Measurements from ENCODE around the gene GSTA2. TPM values are rescaled to one million over a fixed set of nuclear protein-coding genes. Genes with fewer than 3 reads are reported as not detected.
"Not testable (repeated sequence)": the region's sequence is repeated elsewhere in the genome, so short reads cannot be mapped to it uniquely, and the experiment has no call there.

Gene GSTA2
- polyA plus RNA-seq, 1 donor from 2014 or later, result not detected

- not testable (repeated sequence) for H3K9me3 ChIP-seq (ENCODE audit: low read length); H3F3A ChIP-seq (ENCODE audit: insufficient read depth, low read length, poor library complexity, severe bottlenecking); H3K27ac ChIP-seq (ENCODE audit: low read length); H3K4me2 ChIP-seq (ENCODE audit: low read length); H4K20me1 ChIP-seq (ENCODE audit: insufficient read depth); H3K9ac ChIP-seq (ENCODE audit: low read length); H3K4me3 ChIP-seq (ENCODE audit: low read length); H3K27me3 ChIP-seq (ENCODE audit: insufficient read depth, low read depth, low read length); H3K9me2 ChIP-seq (ENCODE audit: insufficient read depth, low read length); H3K36me3 ChIP-seq (ENCODE audit: insufficient read depth, low read length); H3K79me2 ChIP-seq (replicated peaks; ENCODE audit: insufficient read depth, low read length); H2AFZ ChIP-seq (ENCODE audit: low read depth, low read length)
These were observed 1.4 kb downstream of the GSTA2 start for GRCh38 chr6:52761673-52762491.

GRCh38 chr6:52760105-52760765 lies 3.0 kb downstream of the GSTA2 start:
- Histone ChIP-seq H3K9me2 (ENCODE audit: insufficient read depth, low read length) (no peaks in the 10 kb centered on the region), H3K9ac (ENCODE audit: low read length) (no peak overlapping the region), H3K36me3 (ENCODE audit: insufficient read depth, low read length) (no peaks in the 10 kb centered on the region), H3K4me3 (ENCODE audit: low read length) (no peak overlapping the region), H3F3A (ENCODE audit: insufficient read depth, low read length, poor library complexity, severe bottlenecking) (no peaks in the 10 kb centered on the region), H3K27ac (ENCODE audit: low read length) (no peak overlapping the region), H3K79me2 (replicated peaks; ENCODE audit: insufficient read depth, low read length) (no peaks in the 10 kb centered on the region), H3K4me2 (ENCODE audit: low read length) (no peak overlapping the region), H3K9me3 (ENCODE audit: low read length) (no peaks in the 10 kb centered on the region), H4K20me1 (ENCODE audit: insufficient read depth) (no peaks in the 10 kb centered on the region), H2AFZ (ENCODE audit: low read depth, low read length) (no peak overlapping the region), H3K27me3 (ENCODE audit: insufficient read depth, low read depth, low read length) (no peaks in the 10 kb centered on the region)
- no peak for TF ChIP-seq SMC3 (conservative IDR thresholded peaks at IDR 0.05; ENCODE audit: poor library complexity)
- no peak for TF ChIP-seq EZH2 (IDR thresholded peaks at IDR 0.05; ENCODE audit: borderline replicate concordance, insufficient read depth, low read length, poor library complexity, severe bottlenecking)
- TF ChIP-seq POLR2AphosphoS5 (IDR thresholded peaks at IDR 0.05), result no peak
- no peak for TF ChIP-seq CTCF (IDR thresholded peaks at IDR 0.05; ENCODE audit: poor library complexity, severe bottlenecking)
- no peak for TF ChIP-seq EP300 (conservative IDR thresholded peaks at IDR 0.05; ENCODE audit: poor library complexity, severe bottlenecking)
- no peak for TF ChIP-seq RAD21 (conservative IDR thresholded peaks at IDR 0.05)
- TF ChIP-seq MXI1 (conservative IDR thresholded peaks at IDR 0.05; ENCODE audit: poor library complexity, severe bottlenecking), result no peak

DNA sequence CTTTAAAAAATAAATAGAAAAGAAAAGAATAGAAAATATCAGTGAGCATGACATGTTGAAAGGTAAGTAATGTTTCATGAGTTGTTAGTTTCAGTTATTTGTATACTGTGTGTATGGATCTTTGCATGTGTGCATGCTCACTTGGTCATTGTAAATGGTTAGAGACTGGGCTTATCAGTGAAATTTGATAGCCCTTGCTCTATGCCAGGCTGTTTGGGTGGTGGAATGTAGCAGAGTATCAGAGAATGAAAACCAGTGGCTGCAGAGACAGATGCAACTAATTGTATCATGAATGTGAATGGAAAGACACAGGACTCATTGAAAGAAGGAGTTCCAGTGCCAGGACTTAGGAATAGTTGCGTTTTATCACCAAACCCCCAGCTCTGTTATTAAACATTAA lies 4.2 kb downstream of the GSTA2 start:
- H3K27me3 ChIP-seq (ENCODE audit: insufficient read depth, low read depth, low read length), result no peaks in the 10 kb centered on the region
- H3K9ac ChIP-seq (ENCODE audit: low read length), result no peak overlapping the region
- H3K36me3 ChIP-seq (ENCODE audit: insufficient read depth, low read length), result no peaks in the 10 kb centered on the region
- H3K79me2 ChIP-seq (replicated peaks; ENCODE audit: insufficient read depth, low read length), result no peaks in the 10 kb centered on the region
- no peak overlapping the region for H3K27ac ChIP-seq (ENCODE audit: low read length)
- H4K20me1 ChIP-seq (ENCODE audit: insufficient read depth), result no peaks in the 10 kb centered on the region
- no peak overlapping the region for H3K4me2 ChIP-seq (ENCODE audit: low read length)
- H3F3A ChIP-seq (ENCODE audit: insufficient read depth, low read length, poor library complexity, severe bottlenecking), result no peaks in the 10 kb centered on the region
- no peaks in the 10 kb centered on the region for H3K9me3 ChIP-seq (ENCODE audit: low read length)
- H3K9me2 ChIP-seq (ENCODE audit: insufficient read depth, low read length), result no peaks in the 10 kb centered on the region
- no peak overlapping the region for H2AFZ ChIP-seq (ENCODE audit: low read depth, low read length)
- no peak for TF ChIP-seq MXI1 (conservative IDR thresholded peaks at IDR 0.05; ENCODE audit: poor library complexity, severe bottlenecking)
- TF ChIP-seq POLR2AphosphoS5 (IDR thresholded peaks at IDR 0.05), result no peak
- TF ChIP-seq SMC3 (conservative IDR thresholded peaks at IDR 0.05; ENCODE audit: poor library complexity), result no peak
- TF ChIP-seq REST (IDR thresholded peaks at IDR 0.05; ENCODE audit: borderline replicate concordance), result no peak
- no peak for TF ChIP-seq CTCF (IDR thresholded peaks at IDR 0.05; ENCODE audit: poor library complexity, severe bottlenecking)
- TF ChIP-seq EP300 (conservative IDR thresholded peaks at IDR 0.05; ENCODE audit: poor library complexity, severe bottlenecking), result no peak
- no peak for TF ChIP-seq RAD21 (conservative IDR thresholded peaks at IDR 0.05)
- TF ChIP-seq TAF1 (IDR thresholded peaks at IDR 0.05; ENCODE audit: low read depth), result no peak
- no peak for TF ChIP-seq EZH2 (IDR thresholded peaks at IDR 0.05; ENCODE audit: borderline replicate concordance, insufficient read depth, low read length, poor library complexity, severe bottlenecking)
- H3K4me3 ChIP-seq (ENCODE audit: low read length), result no peak overlapping the region

Data from neural cell (in vitro differentiated cells).